GM21723 (cell line): ENCODE data around the gene NME9.

ENCODE experiments used
- ATAC-seq: cut with Tn5 transposase; IDR thresholded peaks from one replicate; pipeline ENCODE4 v1.9.1; 2021; ENCODE audit warnings: mild to moderate bottlenecking, moderate library complexity; ENCODE audit not compliant: unreplicated experiment

The NME9 gene

DNA sequence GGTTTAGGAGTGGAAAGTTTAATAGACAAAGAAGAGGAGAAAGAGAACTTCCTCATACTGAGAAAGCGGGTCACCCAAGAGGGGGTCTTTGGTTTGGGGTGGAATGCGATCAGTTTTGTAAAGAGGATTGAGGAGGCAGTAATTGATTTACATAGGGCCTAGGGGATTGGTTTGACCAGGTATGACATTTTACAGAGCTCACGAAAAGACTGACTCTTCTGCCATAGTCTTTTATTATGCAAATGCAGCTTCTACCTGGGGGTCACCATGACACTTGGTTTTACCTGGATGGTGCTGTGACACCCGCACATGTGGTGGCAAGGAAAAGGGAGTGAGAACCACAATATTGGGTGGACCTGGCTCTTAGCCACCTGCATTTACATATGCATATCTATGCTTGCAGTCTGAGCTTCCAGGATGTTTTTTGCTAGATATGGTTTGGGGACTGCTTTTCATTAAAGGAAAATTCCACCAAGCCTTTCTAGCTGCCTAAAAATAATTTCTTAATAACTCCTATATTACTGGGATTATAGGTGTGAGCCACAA lies 6.9 kb upstream of the NME9 start:
- no peak for ATAC-seq

DNA sequence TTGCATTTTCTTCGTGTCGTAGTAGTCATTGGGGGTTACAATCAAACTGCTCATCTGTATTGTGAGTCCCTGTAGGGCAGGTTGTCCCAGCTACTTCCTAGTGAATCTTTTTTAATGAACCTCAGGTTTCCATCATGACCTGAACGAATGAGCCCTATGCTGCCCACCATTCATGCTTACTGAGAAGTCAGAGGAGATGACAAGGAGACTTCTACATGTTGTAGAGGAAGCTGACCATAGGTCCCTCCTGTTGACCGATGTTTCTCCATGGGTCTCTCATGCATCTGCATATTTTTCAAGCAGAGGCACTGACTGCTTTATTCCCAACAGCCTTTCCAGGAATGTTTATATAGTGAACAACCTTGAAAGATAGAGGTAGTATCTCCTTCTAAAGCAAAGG lies 5.0 kb upstream of the NME9 start:
- ATAC-seq: no peak

DNA sequence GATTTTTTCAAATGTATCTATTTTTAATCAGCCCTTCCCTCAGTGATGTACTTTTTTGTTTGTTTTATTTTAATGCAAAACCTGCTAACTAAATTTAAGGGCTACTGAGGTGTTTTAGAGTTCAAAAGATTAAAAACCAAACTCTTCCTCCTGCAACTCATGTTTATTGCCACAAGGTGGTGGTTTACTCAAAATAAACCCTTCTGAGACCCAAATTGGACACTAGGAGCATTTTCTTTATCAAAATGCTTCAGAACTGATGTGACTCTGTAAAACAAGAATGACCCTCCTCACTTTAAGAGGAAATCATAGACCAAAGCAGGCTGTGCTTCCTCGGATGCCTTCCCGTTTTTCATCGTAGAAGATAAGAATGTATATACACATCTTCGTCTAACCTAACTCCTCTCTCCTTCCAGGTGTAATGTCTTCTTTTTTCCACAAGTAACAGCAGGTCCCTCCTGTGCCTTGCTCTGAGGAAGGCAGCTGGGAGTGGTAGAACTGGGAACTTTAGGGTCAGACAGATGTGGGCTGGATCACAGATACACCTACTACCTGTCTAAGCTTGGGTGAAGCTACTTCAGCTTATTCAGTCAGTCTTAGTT lies 2.9 kb upstream of the NME9 start:
- no peak for ATAC-seq

DNA sequence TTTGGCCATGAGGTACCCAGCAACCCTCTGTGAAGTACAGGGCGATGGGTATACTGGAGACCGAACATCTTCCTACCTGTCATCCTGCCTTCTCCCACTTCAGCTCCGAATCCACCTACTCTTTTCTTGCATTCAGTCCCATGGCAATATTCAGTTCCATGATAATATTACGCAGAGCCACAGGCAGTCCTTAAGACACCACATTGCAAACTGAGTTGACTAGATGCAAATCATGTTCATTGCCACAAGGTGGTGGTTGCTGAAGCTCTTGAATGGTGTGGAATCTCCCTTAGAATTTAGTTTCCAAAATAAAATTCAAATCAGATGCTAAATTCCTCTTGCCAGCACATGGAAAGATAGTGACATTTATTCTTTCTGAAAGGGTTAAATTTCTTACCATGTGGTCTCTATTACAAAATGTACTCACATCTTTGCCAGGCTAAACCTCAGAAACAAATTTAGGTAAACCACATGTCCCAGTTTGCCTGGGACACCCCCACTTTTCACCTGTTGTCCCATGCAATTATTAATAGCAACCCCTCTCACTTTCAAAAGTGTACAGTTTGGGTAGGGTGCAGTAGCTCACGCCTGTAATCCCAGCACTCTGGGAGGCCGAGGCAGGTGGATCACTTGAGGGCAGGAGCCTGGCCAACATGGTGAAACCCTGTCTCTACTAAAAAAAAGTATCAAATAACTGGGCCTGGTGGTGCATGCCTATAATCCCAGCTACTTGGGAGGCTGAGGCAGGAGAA lies 1.7 kb upstream of the NME9 start:
- ATAC-seq: no peak

DNA sequence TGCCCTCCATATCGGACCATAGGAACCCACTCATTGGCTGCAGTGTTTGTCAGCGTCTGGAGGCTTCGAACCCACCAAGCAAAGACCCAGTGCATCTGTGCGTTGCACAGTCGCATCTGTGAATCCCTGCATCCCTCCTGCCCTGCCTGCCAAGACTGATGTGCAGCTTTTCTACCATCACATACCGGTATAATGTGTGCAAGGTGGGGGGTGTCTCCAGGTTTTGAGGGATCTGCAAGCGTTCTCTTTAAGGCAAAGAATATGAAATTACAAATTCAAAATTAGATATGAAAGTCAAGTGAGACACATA lies 288 bp upstream of the NME9 start:
- ATAC-seq: no peak

DNA sequence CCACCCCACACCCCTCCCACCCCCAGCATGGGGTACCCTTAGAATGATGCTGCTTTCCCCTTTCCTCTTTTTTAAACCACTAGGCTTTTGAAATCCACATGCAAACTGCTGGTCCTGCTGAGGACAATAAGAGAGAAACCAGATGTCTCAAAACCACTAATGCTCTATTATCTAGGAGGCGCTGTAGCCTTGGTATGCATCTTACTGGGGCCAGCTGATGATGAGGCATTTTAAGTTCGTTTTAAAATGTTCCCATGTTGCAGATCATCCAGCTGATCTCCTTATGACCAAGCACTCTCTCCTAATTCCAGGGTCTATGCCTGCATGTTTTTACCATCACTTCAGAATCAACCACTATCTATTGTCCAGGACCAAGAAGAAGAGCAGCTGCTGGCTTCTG lies 1.3 kb downstream of the NME9 start:
- ATAC-seq: no peak

DNA sequence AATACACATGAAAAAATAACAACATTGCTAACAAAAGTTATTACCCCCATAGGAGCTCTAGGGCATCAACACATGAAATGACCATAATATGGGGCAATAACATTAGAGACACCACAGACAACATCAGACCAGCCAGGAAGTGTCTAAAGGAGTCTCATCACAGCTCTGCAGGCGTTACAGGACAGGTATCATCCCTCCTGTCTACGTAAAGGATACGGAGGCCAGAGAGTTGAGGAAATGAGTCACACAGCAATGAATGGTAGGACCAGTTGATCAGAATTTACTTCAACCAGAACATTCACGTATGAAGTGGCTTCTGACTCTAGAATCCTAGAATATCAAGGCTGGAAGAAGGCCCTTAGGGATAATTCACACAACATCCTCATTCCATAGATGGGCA lies 1.8 kb downstream of the NME9 start:
- no peak for ATAC-seq

DNA sequence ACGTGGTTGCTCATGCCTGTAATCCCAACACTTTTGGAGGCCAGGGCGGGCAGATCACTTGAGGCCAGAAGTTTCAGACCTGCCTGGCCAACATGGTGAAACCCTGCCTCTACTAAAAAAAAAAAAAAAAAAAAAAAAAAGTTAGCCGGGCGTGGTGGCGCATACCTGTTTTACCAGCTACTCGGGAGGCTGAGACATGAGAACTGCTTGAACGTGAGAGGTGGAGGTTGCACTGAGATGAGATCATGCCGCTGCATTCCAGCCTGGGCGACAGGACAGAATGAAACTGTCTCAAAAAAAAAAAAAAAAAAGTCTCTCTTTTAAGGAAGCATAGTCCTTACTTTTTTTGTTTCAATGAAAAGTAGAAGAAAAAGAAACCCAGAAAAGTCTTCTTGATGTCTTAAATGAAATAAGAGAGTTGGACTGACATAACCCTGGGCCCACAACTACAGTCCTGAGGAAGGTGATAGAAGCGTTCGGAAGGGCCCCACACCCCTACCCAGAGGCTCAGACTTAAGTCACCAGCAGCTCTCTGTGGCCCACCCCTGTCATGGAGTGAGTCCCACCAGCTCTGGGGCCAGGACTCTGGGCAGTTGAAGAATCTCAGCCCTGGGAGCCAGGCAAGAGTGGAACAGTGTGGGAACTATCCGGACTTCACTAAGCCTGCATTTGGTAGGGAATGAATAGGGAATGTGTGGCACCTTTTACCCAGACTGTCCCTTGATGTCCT lies 2.6 kb downstream of the NME9 start:
- no peak for ATAC-seq

DNA sequence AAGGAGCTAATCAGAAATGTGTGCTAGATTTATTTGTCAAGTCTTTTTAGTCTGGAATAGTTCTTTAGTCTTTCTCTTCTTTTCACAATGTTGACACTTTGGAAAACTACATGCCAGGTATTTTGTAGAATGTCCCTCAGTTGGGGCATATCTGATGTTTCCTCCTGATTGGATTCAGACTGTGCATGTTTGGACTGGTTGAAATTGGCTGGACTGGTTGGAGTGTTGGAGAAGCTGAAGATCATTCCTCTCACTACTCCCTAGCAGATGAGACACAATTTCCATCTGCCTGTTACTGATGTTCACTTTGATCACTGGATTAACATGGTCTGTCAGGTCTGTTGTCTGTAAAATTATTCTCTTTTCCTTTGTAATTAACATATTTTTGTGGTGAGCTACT lies 3.7 kb downstream of the NME9 start:
- no peak for ATAC-seq

DNA sequence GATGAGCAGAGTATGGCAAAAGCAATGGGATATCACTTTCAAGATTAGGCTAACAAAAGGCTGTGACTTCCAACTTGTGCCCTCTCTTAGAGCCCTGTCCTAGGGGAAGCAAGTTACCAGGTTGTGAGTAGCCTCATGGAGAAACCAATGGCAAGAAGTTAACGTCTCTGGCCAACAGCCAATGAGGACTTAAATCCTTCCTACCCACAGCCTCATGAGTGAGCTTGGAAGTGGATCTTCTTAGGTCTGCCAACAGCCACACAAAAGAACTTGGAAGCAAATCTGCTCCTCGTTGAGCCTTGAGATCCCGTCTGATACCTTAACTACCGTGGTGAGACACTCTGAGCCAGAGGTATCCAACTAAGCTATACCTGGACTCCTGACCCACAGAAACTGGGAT lies 5.7 kb downstream of the NME9 start:
- ATAC-seq: no peak

DNA sequence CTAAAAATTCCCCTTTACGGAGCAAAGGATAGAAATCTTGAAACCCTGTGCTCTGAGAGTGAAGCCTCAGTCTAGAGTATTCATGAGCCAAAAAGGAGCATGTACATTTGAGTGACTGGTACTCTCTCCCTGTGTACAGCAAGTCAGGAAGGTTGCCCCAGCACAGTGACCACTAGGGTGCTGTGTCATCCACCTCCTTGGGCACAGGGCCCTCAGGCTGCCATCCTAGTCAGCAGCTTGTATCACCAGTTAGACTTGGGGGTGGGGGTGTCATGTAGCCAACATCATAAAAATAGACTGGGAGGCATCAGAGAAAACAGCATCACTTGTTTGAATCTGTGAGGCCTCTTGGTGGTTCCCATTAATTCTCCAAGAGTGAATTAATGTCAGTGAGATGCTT lies 12.0 kb downstream of the NME9 start:
- ATAC-seq: no peak

DNA sequence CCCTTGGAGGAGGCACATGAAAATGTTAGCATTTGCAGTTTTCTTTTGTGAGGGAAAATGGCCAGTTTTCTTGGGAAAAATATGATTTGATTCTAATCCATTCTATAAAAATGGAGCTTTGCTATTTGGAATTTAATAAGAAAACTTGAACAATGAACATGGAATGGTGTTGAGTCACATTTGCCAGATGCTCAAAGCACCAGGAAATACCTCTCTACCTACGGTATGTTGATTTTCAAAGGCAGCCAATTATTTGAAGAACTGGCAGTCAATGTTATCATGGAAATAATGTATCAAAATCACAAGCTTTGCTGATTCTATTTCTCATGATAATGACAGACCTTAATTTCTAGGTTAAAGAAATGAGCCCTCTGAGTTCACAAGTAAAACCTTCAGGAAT lies 14.9 kb downstream of the NME9 start:
- no peak for ATAC-seq

DNA sequence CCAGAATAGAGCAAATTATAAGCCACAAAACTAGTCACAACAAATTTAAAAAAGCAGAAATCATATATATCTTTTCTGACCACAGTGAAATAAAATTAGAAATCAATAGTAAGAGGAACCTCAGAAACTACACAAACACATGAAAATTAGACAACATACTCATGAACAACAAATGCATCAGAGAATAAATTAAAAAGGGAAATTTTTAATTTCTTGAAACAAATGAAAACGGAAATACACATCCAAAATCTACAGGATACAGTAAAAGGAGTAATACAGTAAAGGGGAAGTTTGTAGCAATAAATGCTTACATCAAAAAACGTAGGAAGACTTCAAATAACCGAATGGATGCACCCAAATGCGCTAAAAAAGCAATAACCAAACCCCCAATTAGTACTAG lies 19.2 kb downstream of the NME9 start:
- ATAC-seq: no peak

DNA sequence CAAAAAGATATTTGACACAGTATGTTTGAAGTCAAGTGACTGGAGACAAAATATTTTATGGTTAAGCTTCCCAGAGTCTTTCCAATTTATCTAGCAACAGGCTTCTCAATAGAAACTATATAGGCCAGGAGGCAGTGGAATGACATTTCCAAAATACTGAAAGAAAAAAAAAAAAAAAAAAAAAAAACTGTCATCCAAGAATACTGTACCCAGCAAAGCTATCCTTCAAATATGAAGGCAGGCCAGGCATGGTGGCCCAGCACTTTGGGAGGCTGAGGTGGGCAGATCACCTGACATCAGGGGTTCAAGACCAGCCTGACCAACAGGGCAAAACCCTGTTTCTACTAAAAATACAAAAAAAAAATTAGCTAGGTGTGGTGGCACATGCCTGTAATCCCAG lies 20.9 kb downstream of the NME9 start:
- no peak for ATAC-seq

DNA sequence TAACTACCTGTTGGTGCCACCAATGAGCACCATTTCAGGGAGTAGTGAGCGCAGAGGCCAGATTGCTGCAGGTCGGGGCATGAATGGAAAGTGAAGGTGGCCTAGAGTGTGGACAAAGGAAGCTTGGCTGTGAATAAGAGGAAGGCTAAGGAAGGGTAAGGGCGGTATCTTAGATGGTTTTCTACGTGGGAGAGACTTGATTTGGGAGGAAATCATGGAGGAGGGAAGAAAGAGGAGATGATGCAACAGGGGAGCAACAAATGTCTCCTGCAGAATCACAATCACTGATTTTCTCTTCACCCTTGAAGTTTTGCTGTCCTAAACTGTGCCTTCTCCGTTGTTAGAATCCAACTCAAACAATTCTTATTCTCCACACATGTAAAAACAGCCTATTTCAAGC lies 21.8 kb downstream of the NME9 start:
- no peak for ATAC-seq

DNA sequence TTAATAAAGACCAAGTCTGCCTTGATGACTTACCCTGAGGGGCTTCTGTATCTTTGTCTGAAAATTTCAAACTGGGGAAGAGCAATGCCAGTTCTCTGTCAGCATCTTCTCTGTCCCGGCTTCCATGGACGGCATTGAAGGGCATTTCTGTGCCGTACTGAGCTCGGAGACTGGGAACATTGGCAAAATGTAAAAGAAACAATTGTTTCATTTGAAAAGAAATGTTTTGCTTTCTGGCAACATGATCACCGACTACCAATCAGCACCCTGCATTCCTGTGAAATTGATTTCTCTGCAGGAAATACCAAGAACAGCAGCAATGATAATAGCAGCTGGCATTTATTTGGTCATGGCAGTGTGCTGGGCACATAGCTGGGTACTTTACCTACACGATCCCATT lies 26.2 kb downstream of the NME9 start:
- ATAC-seq: no peak

DNA sequence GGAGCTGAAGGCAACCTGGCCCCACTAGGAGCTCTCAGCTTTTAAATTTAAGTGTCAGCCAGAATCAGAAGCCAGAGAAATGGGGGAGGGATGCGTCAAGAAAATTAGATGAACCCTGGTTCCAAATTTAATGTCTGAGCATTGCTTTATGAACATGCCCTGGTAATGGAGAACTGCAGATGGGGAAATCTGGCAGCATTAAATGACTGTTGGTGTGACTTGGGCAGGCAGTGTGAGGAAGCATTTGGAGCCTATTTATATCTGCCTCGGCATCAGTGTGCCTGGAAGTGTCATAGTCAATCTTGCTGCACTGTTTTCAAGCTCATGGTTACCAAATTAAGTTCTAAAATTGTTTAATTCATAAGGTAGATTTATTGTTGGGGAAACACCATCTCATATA lies 29.0 kb downstream of the NME9 start:
- no peak for ATAC-seq

DNA sequence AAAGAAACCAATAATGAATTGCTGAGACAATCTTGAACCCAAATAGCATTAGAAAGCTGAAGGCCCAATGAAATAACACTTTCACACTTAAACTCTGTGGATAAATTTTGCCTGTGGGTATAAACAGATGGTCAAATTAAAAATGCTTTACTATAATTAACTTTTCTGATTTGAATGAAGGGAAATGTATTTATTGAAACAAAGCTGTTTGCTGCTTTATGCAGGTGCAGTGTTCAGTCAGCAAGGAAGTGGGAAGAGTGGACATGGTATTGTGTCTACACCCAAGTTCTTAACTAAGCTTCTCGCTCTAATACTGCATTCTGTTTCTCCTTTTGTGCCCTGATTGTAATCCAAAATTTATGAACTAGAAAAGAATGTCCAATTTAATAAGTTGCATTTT lies 31.8 kb downstream of the NME9 start:
- no peak for ATAC-seq

DNA sequence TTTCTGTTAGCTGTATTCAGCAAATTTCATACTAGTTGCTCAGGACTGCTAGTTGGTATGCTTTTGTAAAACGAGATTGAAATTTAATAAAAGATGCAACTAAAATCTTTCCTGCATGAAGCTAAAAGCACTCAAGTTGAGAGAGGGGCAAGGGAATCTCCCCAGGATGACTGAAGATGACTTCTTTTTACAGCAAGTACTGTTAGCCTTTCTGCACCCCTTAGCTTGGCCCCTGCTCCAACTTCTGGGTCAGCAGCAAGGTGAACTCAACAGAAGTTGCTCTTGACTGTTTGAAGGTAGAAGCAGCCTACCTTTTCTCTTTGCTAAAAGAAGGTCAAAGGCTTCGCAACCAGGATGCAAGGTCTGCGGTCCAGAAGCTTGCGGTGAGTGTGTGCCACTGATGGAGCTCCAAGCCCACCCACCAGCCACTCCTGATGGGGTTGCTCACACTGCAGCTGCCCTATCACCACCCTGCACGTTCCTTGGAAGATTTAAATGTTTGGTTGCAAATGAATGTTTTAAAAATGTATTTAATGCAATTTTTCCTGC lies 32.5 kb downstream of the NME9 start:
- no peak for ATAC-seq

DNA sequence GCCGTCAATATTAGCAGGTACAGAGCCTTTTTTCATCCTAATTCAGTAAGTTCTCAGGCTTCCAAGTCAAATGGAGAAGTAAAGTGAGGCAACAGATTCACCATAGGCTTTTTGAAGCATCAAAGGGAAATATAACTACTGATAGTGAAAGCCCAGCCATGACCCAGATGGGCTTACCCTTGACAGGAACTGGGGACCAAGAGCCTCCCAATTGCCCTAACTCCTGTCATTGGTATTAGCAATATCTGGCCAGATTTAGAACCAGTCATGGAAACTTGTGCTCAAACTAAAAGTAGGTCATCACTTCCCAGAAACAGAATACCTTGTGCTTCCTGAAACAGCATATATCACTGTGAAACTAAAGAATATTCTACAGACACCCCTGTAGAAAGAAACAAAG lies 33.0 kb downstream of the NME9 start:
- ATAC-seq: no peak

DNA sequence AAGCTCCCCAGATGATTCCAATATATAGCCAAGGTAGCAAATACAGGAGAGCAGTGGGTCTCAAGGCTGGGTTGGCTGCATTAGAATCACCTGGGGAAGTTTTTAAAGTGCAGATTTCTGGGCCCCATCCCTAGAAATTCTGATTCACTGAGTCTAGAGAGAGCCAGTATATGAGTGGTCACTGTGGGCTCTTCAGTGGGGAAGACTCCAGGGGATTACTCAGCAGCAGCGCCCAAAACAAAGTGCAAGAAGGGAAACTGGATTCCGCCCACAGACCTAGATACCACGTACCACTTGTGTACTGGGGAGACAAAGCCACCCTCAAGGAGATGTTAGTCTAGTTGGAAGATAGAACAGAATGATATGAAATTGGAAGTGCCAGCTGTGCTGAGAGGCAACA lies 40.0 kb downstream of the NME9 start:
- ATAC-seq: no peak

DNA sequence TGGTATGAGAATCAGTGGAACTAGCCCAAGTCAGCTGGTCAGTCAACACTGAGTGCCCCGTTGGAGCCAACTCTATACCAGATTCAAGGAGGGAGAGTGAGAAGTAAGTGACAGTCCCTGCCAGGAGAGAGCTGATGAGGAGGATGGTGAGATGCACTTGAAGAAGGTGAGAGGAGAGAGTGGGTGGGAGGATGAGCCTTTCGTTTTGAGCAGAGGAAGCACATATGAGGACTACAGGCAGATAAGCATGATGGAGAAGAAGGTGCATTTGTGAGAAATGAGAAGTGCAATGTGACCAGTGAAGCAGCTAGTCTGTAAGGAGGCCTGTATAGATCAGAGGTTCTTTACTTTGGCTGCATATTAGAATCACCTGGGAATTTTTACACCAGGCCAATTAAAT lies 40.4 kb downstream of the NME9 start:
- no peak for ATAC-seq
